ENCODE data around the gene PLEKHN1.
"Not testable (repeated sequence)": the region's sequence is repeated elsewhere in the genome, so short reads cannot be mapped to it uniquely, and the experiment has no call there.

The PLEKHN1 gene

GRCh38 chr1:1006305-1007159 is 40.2 kb downstream of the PLEKHN1 start:
- no peak for DNase-seq (ENCODE audit: low read depth, low spot score)

DNA sequence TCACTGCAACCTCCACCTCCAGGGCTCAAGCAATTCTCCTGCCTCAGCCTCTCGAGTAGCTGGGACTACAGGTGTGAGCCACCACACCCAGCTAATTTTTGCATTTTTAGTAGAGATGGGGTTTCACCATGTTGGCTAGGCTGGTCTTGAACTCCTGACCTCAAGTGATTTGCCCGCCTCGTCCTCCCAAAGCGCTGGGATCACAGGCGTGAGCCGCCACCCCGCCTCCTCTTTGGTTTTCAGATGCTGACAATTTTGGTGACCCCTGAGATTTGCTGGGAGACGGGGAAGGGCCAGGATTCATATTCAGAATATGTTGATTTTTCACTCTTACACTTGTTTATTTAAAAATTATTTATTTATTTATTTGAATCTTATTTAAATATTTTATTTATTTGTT is 43.8 kb downstream of the PLEKHN1 start:
- not testable (repeated sequence) for DNase-seq (ENCODE audit: low read depth, low spot score)

DNA sequence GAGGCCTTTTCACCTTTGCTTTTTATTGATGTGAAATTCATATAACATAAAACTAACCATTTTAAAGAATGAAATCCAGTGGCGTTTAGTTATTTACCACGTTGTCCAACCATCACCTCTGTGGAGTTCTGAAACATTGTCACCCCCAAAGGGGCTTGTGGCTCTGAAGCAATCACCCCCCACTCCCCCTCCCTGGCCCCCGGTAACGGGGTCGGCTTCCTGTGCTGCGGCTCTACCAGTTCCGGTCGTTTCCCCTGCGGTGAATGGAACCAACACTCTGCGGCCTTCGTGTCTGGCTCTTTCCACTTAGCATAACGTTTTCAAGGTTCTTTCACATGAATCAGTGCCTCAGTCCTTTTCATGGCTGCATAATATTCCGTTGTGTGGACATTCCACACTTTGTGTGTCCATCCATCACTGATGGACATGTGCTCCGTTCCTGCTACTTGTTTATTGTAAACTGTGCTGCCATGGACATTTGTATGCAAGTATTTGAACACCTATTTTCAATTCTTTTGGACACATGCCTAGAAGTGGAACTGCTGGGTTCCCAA is 45.2 kb downstream of the PLEKHN1 start:
- no peak for DNase-seq (ENCODE audit: low read depth, low spot score)

DNA sequence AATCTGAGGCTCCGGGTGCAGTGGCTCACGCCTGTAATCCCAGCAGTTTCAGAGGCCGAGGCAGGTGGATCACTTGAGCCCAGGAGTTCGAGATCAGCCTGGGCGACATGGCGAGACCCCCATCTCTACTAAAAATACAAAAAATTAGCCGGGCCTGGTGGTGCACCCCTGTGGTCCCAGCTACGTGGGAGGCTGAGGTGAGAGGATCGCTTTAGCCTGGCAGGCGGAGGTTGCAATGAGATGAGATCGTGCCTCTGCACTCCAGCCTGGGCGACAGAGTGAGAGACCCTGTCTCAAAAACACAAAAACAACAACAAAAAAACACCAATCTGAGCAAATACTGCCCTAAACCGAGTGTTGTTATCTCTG is 46.4 kb downstream of the PLEKHN1 start:
- DNase-seq (ENCODE audit: low read depth, low spot score): not testable (repeated sequence)

DNA sequence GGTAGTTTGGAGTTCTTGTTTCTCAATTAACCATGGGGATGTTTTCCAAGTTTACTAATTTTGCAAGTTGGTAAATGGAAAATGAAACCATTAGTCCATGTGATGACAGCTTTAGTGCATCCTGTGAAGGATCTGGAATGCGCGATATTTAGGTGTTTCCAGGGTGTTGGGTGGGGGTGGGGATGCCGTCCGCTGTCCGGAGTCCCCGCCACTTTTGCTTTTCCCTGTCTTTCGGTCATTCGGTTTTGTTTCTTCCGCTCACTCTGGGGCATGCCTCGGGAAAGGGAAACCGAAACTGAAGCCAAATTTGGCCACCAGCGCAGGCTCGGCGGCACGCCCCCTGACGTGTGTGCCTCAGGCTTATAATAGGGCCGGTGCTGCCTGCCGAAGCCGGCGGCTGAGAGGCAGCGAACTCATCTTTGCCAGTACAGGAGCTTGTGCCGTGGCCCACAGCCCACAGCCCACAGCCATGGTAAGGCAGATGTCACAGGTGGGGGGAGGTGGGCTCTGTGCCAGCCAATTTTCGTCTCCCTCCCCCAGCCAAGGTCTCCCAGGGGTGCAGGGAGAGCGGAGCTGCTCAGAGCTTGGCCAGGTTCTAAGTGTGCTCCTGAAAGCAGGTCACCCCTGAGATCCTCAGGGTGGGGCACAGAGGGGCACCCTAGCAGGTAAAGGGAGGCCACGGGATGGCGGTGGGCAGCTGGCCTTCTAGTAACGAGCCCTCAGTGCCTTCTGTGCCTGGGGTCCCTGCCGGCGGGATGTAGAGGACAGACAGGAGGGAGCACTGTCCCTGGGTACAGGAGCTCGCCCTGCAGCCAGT is 47.0 kb downstream of the PLEKHN1 start, which contains the start of gene ISG15:
Gene ISG15, plus strand, starts transcription at position 393 of the 817 bp plus-strand sequence. Its CDS starts 77 bp downstream, at position 470.
- peak; percentile 96 for DNase-seq (ENCODE audit: low read depth, low spot score)

DNA sequence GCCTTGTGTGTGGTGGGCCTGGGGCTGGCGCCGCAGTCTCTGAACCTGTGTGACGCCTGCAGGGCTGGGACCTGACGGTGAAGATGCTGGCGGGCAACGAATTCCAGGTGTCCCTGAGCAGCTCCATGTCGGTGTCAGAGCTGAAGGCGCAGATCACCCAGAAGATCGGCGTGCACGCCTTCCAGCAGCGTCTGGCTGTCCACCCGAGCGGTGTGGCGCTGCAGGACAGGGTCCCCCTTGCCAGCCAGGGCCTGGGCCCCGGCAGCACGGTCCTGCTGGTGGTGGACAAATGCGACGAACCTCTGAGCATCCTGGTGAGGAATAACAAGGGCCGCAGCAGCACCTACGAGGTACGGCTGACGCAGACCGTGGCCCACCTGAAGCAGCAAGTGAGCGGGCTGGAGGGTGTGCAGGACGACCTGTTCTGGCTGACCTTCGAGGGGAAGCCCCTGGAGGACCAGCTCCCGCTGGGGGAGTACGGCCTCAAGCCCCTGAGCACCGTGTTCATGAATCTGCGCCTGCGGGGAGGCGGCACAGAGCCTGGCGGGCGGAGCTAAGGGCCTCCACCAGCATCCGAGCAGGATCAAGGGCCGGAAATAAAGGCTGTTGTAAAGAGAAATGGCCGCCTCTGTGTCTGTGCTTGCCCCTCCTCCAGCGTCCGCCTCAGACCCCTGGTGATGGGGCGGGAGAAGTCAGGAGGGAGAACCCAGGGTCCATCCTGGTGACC is 47.8 kb downstream of the PLEKHN1 start:
- no peak for DNase-seq (ENCODE audit: low read depth, low spot score)

DNA sequence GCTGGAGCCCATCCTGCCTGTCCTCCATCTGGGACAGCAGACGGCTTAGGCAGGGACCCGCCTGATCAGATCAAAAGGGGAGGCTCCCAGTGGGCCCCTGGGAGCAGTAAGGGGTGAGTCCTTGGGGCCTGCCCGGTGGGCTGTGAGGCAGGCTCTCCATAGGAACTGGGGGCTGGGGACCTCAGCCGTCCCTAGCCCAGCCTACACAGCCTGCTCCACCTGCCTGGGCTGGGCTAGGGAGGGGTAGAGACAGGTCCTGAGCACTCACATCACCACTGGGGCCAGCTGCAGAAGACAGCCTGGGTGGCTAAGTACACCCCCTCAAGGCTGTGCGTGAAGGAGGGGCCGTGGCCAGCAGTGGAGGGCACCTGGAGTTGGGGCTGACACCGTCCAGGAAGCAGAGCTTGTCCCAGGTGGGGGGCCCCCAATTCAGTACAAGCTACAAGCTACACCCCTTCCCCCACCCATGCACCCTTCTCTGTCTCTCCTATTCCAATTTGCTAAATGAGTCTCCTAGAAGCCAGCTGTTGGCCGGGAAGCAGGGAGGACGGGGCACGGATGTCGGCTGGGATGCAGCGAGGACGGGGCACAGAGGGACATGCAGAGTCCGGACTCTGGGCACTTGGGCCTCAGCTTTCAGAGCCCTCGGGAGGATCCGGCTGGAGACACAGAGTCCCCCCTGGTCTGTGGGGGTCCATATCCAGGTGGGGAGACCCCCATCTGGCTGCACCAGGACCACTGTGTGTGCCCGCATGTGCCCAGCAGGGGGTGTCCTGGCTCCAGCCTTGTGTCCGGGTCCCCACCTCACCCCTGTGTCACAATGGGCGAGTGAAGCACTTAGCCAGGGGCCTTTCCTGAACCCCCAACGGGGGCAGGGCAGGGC is 48.8 kb downstream of the PLEKHN1 start:
- DNase-seq (ENCODE audit: low read depth, low spot score): peak; percentile 48

- DNase-seq (ENCODE audit: low read depth, low spot score): not testable (repeated sequence)
These were observed 51.4 kb downstream of the PLEKHN1 start for GRCh38 chr1:1017397-1018320.

DNA sequence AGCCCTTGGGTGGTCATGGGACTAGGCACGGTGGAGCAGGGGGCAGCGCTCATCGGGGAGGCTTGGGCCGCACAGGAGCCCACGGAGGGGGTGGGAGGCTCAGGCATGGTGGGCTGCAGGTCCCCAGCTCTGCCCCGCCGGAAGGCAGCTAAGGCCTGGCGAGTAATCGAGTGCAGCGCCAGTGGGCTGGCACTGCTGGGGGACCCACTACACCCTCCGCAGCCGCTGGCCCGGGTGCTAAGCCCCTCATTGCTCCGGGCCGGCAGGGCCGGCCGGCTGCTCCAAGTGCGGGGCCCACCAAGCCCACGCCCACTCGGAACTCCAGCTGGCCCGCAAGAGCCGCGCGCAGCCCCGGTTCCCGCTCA is 52.0 kb downstream of the PLEKHN1 start:
- DNase-seq (ENCODE audit: low read depth, low spot score): not testable (repeated sequence)

- DNase-seq (ENCODE audit: low read depth, low spot score): peak; percentile 96
These were observed 53.1 kb downstream of the PLEKHN1 start for GRCh38 chr1:1019122-1019999.

DNA sequence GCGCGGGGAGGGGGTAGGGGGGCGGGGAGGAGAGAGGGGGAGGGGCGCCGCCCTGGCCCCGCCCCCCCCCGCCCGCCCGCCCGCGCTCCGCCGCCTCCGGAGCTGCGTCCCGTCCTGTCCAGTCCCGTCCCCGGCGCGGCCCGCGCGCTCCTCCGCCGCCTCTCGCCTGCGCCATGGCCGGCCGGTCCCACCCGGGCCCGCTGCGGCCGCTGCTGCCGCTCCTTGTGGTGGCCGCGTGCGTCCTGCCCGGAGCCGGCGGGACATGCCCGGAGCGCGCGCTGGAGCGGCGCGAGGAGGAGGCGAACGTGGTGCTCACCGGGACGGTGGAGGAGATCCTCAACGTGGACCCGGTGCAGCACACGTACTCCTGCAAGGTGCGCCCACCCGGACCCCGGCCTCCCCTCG is 53.7 kb downstream of the PLEKHN1 start, which contains the start of gene AGRN:
Gene AGRN, plus strand, starts transcription at position 121 of the 405 bp plus-strand sequence. Its CDS starts 53 bp downstream, at position 174.
- peak; percentile 73 for DNase-seq (ENCODE audit: low read depth, low spot score)

GRCh38 chr1:1020415-1021009 is 54.2 kb downstream of the PLEKHN1 start:
- peak; percentile 67 for DNase-seq (ENCODE audit: low read depth, low spot score)

DNA sequence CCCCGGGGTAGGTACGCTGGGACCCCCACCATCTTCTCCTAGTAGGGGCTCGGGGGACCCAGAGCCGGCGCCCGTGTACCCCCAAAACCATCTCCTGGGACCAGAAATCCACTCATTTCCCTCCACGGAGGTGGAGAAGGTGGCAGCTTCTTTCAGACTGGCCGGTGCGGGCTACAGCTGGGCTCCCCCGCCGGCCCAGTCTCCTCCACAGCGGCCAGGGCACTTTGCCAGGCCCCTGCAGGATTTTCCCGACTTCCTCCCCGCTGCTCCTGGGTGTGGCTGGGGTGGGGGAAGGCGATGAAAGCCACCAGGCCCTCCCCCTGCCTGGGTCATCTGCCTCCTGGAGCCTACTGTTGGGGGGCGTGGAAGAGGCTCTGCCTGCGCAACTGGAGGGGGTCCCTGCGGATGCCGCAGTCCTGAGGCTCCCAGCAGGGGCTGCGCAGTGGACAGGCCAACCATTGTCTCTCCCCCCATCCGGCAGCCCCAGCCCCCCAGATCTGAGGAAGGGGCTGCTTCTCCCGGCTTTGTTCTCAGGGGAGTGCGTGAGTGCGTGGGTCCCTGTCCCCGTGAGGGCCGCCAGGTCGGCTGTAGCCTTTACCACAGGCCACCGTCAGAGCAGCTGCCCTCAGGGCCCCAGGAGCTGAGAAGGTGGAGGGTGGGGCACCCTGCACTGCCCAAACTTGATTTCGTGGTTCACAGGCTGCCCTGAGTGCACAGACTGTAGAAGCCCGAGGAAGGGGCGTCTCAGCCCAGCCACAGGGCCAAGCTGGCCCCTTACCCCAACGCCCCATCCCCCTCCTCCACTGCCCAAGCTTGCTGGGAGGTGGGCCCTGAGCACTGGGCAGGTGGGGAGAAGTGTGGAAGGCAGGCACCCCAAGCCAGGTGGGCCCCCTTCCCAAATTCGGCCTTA is 55.0 kb downstream of the PLEKHN1 start:
- peak; percentile 91 for DNase-seq (ENCODE audit: low read depth, low spot score)

DNA sequence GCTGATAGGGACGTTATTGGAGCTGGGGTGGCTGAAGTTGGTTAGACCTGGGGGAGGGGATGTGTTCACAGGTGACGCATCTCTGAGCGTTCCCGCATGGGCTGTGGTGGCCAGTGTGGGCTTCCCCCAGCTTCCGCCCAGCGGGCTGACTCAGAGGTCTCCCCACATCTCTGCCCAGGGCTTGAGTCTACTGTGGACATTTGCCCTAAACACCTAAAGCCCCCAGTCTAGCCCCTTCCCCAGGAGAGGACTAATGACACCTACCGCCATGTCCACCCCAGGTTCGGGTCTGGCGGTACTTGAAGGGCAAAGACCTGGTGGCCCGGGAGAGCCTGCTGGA is 55.6 kb downstream of the PLEKHN1 start:
- DNase-seq (ENCODE audit: low read depth, low spot score): peak; percentile 79

DNA sequence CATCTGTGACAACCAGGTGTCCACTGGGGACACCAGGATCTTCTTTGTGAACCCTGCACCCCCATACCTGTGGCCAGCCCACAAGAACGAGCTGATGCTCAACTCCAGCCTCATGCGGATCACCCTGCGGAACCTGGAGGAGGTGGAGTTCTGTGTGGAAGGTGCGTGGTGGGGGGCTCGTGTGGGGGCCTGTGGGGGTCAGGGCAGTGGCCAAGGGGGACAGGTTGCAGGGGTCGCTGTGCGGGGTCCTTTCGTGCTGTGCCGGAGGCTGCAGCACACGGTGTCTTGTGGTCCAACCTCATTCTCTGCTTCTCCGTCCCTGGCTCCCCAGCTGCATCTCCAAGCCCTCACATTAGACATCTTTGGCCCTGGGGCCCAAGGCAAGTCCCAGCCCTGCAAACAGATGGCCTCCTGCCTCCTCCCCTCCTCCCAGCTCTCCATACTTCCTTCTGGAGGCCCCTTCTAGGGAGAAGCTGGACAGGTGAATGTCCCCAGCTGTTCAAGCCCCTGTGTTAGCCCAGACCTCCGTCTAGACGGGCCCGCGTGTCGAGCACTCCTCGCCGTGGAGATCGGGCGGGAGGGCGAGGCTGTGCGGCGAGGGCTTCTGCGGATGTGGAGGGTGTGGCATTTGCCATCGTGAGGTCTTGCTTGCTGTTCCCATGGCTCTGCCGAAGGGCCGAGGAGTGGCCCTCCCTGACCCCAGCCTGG is 56.2 kb downstream of the PLEKHN1 start:
- DNase-seq (ENCODE audit: low read depth, low spot score): no peak

DNA sequence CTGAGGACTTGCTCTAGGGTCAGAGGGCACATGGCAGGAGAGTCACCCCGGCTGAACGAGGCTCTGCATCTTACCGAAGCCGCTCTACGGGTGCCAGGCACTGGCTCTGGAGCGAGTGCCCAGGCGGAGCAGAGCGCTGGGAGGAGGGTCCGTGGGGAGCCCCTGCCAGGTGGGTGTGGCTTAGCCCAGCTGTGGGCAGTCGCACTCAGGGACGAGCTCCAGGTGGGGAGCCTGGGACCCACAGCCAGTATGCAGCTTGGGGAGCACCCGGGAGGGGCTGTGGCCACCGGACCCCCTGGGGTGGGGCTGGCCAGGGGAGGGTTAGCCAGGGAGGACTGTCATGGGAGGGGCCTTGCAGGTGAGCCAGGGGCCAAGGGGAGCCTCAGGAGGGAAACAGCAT is 57.4 kb downstream of the PLEKHN1 start:
- DNase-seq (ENCODE audit: low read depth, low spot score): no peak
